CD4-positive, alpha-beta T cell treated with Interferon alpha-2 for 1 hour (primary cell): ENCODE data around the gene HSD17B8.
A peak's percentile ranks its signal among the peaks of the same experiment; 100 is the strongest.
"Not testable (repeated sequence)": the region's sequence is repeated elsewhere in the genome, so short reads cannot be mapped to it uniquely, and the experiment has no call there.

Experiments used
- DNase-seq, 2 donors: peaks; one replicate each; pipeline ENCODE4 v3.0.0-alpha.2; 2020 to 2022

HSD17B8 gene

DNA sequence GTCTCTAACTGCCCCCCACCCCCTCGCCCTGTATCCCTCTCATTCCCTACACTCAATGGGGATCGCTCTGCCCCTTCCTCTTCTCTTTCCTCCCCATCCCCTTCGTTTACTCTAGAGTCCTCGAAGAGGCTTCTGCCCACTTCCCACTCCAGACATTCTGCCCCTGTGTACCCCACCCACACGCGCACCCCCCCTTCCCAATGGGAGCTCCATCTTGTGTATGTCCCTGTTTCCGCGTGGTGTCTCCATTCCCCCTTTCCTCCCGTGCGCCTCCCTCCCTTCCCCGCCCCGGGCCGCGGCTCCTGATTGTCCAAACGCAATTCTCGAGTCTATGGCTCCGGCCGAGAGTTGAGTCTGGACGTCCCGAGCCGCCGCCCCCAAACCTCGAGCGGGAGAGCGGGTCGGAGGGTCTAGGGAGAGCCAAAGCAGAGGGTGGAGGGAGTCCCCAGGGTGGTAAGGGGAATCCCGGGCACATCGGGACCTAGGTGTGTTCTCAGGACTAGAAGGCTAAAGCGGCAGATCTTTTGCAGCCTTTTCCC is 3.2 kb downstream of the HSD17B8 start:
- DNase-seq = no peak

DNA sequence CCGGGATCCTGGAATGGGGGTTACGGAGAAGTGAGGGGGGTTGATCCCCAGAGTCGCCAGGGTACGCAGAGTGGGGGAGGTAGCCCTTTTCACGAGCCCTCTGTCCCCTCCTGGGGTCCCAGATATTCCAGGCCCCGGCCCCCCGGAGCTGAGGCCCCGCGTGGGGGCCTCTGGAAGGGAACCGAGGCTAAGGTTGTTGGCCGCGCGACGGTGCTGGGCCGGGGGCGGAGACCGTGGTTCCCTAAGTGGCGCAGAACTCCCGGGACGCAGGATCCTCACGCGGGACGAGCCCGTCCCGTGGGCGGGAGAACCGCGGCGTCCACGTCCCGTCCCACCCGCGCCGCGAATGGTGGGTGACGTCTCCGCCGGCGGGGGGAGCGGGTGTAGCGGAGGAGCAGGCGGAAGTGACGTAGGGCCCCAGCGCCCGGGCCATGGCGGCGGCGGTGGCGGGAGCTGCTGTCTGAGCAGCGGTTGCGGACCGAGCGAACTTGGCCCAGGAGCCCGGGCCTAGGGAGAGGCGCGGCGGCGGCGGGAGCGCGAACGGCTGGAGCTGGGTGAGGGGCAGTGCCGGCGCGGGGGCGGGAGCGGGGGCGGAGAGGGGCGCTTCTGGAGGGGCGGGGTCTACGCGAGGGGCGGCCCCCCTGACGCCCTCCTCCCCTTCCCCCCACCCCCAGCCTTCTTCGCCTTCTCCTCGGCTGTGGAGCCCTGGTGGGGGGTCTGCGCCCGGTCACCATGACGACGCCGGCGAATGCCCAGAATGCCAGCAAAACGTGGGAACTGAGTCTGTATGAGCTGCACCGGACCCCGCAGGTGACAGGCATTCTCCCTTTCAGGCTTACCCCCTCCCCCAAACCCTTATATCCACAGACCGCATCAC is 3.9 kb downstream of the HSD17B8 start, which contains the start of gene RING1:
TSS of gene RING1 (plus strand) at position 410 of the 877 bp plus-strand sequence. CDS start at position 733, 323 bp downstream.
- DNase-seq = peak; percentile 86 to 89

DNA sequence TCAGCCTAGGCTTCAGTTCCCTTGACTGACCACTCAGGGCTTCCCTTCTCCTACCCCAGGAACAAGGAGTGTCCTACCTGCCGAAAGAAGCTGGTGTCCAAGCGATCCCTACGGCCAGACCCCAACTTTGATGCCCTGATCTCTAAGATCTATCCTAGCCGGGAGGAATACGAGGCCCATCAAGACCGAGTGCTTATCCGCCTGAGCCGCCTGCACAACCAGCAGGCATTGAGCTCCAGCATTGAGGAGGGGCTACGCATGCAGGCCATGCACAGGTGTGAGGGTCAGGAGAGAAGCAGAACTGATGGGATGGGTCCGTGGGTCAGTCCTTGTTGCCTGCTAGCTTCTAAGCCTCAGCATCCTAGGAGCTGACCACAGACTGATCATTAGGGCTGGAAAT is 5.4 kb downstream of the HSD17B8 start:
- no peak for DNase-seq

DNA sequence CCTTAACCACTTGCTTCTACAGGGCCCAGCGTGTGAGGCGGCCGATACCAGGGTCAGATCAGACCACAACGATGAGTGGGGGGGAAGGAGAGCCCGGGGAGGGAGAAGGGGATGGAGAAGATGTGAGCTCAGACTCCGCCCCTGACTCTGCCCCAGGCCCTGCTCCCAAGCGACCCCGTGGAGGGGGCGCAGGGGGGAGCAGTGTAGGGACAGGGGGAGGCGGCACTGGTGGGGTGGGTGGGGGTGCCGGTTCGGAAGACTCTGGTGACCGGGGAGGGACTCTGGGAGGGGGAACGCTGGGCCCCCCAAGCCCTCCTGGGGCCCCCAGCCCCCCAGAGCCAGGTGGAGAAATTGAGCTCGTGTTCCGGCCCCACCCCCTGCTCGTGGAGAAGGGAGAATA is 6.7 kb downstream of the HSD17B8 start:
- no peak for DNase-seq

DNA sequence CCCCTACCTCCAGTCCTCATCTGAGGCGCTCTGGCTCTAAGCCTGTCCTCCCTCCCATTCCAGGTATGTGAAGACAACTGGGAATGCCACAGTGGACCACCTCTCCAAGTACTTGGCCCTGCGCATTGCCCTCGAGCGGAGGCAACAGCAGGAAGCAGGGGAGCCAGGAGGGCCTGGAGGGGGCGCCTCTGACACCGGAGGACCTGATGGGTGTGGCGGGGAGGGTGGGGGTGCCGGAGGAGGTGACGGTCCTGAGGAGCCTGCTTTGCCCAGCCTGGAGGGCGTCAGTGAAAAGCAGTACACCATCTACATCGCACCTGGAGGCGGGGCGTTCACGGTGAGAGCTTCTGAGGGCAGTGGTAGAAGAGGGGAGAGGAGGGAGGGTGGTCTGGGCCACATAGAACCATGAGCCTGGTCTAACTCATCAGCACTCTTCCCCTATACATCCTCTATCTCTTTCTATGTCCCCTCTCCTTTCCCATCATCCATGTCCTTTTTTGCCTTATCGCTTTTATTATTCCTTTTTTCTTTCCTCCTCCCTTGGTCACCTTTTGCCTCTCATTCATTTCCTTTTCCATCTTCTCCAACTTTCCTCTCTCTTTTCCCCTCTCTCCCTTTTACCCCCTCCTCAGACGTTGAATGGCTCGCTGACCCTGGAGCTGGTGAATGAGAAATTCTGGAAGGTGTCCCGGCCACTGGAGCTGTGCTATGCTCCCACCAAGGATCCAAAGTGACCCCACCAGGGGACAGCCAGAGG is 7.4 kb downstream of the HSD17B8 start:
- no peak for DNase-seq

DNA sequence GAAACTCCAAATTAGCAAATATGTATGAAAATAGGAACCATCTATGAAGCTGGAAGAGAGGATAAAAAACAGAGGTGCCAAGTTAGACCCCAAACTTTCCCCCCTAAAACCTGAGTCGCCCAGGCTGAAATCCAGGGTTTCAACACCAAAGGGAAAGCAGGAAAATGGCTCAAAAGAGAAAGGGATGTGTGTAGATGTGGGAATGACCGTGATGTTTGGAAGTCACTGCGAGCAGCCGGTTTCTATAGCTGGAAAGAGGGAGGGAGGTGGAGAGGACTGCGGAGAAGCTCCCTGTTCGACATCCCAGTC is 8.4 kb downstream of the HSD17B8 start:
- no peak for DNase-seq

DNA sequence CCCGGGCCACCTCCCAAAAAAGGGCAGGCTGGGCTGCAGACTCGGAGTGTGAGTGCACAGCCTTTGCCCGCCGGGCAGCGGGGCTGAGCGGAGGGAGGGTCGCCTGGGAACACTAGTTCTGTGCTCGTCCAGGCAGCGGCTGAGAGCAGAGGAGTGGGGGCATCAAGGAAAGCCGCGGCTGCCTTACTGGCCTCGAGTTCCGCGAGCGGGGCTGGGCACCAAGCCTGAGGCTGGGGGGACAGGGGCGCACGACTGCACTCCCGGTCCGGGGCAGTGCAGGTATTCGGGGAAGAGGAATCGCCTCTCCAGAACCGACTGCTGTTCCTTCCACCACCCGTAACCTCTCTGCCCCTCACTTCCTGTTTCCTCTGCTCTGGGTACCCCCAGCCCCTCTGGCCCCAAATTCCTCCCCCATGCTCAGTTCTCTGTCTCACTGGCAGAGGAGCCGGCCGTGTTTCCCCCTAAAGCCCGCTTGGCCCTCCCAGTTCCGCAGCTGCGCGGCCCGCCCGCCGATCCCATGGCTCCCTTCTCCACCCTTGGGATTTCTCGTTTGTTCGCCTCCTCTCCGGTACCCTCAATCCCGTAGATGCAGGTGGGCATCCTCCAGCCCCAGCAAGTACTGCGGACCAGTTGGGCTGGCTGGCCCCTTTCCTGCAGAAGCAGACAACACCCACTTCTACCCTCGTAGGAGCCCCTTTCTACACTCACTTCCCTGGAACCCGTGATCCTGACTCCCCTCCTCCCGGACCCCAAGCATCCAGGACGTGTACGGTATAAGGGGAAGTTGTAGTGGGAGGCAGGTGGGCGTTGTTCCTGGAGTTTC is 8.9 kb downstream of the HSD17B8 start:
- DNase-seq = no peak

DNA sequence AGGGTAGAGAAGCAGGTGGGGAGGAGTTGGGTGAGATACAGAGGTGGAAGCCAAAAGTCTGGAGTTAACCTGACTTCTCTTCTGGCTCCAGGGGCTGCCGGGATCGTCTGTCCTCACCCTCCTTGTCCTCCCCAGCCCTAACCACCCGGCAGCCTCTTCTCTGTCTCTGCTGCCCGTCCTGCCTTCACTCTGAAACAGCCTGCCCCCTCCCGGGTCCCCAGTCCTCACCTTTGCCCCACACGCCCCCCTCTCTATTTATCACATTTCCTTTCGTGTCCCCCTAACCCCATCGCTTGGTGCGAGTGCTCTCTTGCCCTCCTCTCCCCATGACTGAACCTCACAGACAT is 9.5 kb downstream of the HSD17B8 start:
- no peak for DNase-seq

DNA sequence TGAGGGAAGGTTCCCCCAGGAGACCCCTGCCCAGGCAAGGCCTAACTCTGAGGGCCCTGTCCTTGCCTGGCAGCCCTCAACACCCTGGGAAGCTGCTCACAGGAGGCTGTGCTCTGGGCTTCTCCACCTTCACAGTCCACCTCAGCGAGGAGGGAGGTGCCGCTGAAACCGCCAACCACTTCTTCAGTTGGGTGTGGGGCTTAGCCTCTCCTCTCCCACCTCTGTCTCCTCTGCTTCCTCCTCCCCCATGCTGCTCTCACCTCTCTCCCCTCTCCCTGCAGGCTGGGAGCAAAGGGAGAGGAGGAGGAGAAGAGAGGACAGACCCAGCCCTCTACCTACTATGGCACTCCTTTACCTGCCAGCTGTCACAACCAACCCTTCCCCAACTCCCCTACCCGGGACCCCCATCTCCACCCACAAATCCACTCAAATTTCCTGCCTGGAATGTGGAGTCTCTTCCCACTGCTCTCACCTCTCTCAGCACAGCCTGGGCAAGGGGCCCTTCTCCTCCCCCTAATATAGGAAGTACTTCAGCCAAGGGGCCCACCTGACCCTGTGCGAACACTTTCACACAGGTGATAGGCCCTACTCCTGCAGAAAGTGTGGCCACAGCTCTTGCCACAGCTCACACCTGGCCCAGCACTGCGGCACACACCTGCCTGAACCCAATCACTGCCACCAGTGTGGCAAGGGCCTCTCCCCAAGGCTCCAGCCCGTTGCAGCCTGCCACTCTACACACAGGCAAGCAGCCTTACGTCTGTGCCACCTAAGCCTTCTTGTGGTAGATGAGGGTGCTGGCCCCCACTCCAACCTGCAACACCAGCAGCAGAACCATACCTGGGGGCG is 11.0 kb downstream of the HSD17B8 start:
- DNase-seq = no peak

DNA sequence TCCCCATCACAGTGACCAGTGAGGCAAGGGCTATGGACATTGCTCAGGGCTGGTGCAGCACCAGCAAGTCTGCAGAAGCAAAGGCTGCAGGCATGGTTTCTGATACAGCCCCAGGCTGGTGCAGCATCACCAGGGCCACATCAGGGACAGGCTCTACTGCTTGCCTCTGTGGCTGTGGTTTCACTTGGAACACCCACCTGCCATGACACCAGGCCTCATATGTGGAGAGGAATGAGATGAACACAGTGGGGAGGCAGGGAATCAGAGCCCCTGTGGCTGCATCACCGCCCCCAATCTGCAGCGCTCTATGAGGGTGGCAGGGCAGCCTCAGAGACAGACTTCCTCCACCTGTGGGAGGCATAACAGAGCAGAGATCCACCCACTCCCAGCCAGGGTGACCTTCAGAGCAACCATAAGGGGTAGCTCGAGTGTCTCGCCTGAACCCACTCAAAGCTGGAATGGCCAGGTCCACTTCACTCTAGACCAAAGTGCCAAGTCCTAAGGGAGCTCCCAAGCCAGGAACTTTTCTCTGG is 11.7 kb downstream of the HSD17B8 start:
- DNase-seq = no peak

DNA sequence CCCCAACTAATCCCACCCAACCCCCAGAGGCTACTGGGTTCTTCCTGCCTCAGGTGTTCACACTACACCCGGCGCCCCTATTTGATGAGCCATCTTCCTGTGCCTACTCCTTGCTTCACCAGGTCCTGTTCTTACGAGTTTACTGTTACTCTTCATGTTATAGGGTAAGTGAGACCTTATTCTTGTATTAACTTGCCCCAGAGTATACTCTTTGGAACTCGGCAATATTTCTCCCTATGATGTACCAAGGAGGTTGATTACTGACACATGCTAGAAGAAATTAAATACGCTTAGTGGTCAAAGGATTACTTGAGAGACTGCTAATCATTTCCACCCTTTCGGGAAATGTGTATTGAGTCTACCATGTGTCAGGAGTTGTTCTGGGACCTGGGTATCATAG is 12.8 kb downstream of the HSD17B8 start:
- DNase-seq = no peak

DNA sequence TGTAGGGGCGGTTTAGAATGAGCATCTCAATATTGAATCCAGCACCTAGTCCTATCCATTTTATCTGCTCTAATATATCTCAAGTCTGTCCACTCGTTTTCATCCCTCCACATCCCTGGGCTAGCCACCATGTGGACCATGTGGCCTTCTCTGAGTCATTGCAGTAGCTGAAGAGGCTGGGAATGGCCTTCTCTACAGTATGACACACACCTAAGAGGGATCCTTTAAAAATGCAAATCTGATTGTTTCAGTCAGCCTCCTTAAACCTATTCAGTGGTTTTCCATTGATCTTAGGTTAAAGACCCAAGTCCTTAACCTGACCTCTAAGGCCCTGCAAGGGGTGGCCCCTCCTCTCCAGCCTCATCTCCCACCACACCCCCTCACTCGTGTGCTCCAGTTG is 13.2 kb downstream of the HSD17B8 start:
- DNase-seq = no peak

DNA sequence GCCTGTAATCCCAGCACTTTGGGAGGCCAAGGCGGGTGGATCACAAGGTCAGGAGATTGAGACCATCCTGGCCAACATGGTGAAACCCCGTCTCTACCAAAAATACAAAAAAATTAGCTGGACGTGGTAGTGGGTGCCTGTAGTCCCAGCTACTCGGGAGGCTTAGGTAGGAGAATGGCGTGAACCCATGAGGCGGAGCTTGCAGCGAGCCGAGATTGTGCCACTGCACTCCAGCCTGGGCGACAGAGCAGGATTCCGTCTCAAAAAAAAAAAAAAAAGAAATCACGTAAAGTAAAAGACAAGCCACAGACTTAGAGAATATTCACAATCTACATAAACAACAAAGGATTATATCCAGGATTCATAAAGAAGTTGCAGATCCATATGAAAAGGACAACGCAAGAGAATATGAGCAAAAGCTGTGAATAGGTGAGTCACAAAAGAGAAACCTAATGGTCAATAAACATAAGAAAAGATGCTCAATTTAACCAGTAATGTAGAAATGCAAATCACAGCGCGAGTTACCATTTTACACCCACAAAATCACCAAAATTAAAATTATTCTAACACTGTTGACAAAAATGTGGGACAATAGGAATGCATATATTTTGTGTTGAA is 22.2 kb downstream of the HSD17B8 start:
- DNase-seq = not testable (repeated sequence)

DNA sequence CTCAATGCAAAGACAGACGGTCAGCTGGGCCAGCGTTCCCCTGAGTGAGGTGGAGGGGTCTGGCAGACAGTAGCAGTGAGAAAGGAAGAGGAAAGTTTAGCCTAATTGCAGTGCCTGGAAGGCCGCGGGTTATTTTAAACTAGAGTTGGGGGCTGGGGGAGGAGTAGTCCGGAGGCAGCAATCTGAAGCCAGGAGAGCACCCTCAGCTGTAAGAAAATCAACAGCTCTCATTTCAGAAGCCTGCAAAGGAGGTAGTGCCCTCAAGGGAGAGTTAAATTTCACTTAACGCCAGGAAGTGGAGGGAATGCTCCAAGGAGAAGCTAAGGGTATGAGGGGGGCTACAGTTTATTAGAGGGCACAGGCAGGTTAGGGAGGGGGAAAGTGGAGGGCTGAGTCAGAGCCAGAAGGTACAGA is 30.8 kb downstream of the HSD17B8 start:
- no peak for DNase-seq

DNA sequence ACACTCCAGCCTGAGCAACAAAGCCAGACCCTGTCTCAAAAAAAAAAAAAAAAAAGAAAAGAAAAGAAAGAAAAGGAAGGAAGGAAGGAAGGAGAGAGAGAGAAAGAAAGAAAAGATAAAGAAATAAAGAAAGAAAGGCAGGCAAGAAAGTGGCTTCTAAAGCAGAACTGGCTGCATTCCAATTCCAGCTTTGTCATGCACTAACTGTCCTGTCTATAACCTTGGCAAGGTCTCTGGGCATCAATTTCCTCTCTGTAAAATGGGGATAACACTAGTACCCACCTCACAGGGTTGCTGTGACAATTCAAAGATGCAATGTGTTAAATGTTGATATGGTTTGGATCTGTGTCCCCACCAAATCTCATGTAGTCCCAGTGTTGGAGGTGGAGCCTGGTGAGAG is 31.9 kb downstream of the HSD17B8 start:
- DNase-seq = no peak

DNA sequence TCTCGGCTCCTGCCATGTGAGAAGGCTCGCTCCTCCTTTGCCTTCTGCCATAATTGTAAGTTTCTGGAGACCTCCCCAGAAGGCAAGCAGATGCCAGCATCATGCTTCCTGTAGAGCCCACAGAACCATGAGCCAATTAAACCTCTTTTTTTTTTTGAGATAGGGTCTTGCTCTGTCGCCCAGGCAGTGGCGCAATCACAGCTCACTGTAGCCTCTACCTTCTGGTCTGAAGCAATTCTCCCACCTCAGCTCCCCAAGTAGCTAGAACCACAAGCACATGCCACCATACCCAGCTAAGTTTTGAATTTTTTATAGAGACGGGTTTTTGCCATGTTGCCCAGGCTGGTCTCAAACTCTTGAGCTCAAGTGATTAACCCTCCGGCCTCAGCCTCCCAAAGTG is 32.4 kb downstream of the HSD17B8 start:
- no peak for DNase-seq

DNA sequence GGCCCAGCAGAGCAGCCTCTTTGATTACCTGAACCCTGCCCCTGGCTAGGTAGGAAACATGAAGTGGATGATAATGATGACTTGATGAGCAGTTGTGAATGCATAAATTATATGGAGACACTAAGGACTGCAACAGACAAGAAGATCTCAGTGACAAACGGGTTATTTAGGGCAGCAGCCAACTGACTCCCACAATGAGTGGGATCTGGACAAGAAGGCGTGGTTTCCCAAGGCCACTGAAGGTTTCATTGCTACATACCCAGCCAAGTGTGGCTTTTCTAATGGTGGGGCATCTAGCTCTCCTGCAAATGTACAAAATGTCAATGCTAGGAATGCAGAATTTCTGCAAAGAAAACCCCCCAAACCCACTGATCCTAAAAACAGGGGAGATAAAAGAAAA is 33.3 kb downstream of the HSD17B8 start:
- no peak for DNase-seq

DNA sequence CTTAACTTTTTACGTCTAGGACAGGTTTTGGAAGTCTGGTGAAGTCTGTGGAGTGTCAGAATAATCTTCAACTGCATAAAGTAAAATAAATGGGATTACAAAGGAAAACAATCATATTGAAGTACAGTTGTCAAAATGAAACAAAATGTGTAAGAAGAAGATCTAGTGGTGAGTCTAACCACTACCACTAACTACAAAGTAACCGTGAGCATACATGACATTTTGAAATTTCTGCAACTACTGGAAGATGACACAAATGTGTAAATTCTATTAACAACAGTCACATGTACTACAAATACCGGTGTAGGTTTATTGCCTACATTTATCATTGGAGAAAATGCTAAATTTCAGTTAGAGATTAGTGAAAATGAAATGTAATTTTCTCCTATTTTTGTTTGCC is 37.5 kb downstream of the HSD17B8 start:
- DNase-seq = no peak

DNA sequence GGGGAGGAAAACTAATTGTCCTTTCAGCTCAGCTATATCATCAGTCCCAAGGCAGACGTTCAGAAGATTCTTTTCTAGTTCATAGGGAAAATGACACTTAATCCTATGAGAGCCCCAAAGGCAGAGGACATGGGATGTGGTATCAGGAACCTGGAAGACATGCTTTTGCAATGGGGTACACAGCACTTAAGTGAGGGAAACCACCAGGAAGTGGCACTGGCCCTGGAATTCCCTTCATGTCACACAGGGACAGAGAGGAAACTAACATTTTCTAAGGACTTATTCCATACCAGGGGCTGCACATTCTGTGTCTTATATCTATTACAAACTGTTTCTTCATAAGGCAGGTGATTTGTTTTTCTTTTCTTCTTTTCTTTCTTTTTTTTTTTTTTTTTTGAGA is 39.0 kb downstream of the HSD17B8 start:
- no peak for DNase-seq

DNA sequence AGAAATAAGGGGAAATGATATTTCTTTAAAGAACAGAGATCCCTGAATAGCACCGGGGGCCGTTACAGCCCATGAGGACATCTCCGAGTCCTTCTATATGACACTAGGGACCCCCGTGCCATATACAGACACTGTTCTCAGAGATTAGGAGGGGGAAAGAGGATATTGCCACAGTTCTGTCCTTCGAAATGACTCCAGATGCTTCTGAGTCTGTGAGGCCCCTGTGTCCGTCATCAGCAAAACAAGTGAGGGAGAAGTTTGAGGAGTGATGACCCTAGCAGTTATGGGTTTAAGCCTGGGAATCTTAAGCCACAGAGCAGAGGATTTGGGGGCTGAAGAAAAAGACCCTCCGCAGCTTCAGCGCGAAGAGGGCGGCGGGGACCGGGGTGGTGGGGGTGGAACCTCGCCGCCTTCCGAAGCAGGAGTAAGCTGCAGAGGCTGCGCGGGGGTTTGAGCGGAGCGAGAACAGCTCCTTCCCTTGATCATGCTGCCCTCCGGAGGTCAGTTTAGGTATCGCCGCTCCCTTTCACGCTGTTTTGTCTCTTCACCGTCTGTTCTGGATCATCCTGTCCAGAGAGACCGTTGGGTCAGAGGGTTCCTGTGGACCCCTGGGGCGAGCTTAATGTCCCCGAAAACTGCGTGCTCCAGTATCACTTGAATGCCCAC is 43.7 kb downstream of the HSD17B8 start:
- peak; percentile 89 to 91 for DNase-seq

DNA sequence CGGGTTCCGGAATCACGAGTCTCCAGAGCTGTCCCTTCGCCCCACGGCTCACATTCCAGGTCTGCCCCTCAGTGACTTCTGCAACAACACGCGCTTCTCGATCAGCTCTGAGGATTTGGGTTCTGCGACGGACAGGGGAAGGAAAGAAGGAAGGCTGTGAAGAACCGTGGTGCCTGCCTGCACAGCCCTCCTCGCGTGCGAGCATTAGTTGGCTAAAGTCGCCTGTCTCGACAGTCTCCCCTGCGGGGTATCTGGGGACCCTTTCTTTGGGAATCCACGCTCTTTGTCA is 44.1 kb downstream of the HSD17B8 start:
- DNase-seq = no peak
